Ascending aorta (tissue), 2 donors: ENCODE measurements around the gene CRK. TPM values are rescaled to one million over a fixed set of nuclear protein-coding genes. Genes with fewer than 3 reads are reported as not detected.
A peak's percentile ranks its signal among the peaks of the same experiment; 100 is the strongest.

Experiments used
- DNase-seq, 2 donors: peaks; one replicate each; pipeline ENCODE4 v3.0.0-alpha.2; 2019; ENCODE audit warnings: low spot score in 2 of 2
- H3K27ac ChIP-seq, 2 donors: fragments of 200-600 bp; sonication (generic); one replicate each; pipeline ENCODE4 v1.5.1; 2016 to 2017; ENCODE audit warnings: mild to moderate bottlenecking in 1 of 2
- H3K27me3 ChIP-seq: fragments of 200-600 bp; sonication (generic); one replicate; pipeline ENCODE4 v1.5.1; 2017
- H3K36me3 ChIP-seq, 2 donors: fragments of 200-600 bp; sonication (generic); one replicate each; pipeline ENCODE4 v1.5.1; 2016
- H3K4me1 ChIP-seq, 2 donors: fragments of 200-600 bp; sonication (generic); one replicate each; pipeline ENCODE4 v1.5.1; 2016 to 2017; ENCODE audit warnings: mild to moderate bottlenecking in 1 of 2
- H3K4me3 ChIP-seq, 2 donors: fragments of 200-600 bp; sonication (generic); one replicate each; pipeline ENCODE4 v1.5.1; 2016 to 2017; ENCODE audit warnings: mild to moderate bottlenecking in 1 of 2
- H3K9me3 ChIP-seq, 2 donors: fragments of 200-600 bp; sonication (generic); one replicate each; pipeline ENCODE4 v1.5.1; 2016
- intact Hi-C: fragments of 100-400 bp; cut with DNase I; formaldehyde crosslinking; loops from one replicate; pipeline ENCODE4 v1.15.1; 2023
- total RNA-seq: library from RNA; depleted of rRNA; stranded (reverse); fragments of >200 nt; gene quantifications from one replicate; pipeline ENCODE4 v1.1.0, GENCODE V29; 2016
- TF ChIP-seq, protein P1 (sequence below), 3 experiments: fragments of 200-600 bp in 2 of 3; fragments of 450-650 bp in 1 of 3; sonication (generic) in 2 of 3; IDR thresholded peaks; one replicate each; pipeline ENCODE4 v1.5.1; 2016 to 2019; ENCODE audit warnings: antibody characterized with exemption in 3 of 3, mild to moderate bottlenecking in 1 of 3, moderate library complexity in 1 of 3

The CRK gene
- total RNA-seq, 1 donor from 2014 or later: 83.4 TPM

DNA sequence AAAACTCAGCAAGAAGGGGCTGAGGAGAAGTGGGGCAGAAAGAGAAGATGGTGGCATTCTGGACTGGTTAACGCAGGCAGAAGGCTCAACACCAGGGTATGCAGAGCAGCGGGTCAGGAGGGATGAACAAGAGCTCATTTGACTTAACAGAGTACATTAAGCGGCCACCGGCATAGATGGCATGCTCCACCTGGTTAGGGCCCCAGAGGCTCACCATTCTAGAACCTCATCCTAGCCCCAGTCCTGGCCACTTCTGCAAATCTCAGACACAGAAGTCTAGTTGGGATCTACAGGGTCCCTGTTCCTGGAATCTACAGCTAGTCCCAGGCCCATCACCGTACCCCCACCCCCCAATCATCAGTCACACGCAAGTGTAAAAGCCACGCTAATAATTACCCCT, 38.2 kb upstream of the CRK start:
- H3K9me3 ChIP-seq: no peaks in the 10 kb centered on the region
- H3K4me1 ChIP-seq: peaks cover 29 to 50% of the 10 kb centered on the region in 2 donors
- H3K27ac ChIP-seq: peak overlapping the region; percentile 95 to 99
- peaks cover 15 to 32% of the 10 kb centered on the region in 2 donors for H3K36me3 ChIP-seq
- TF ChIP-seq, protein P1, sequence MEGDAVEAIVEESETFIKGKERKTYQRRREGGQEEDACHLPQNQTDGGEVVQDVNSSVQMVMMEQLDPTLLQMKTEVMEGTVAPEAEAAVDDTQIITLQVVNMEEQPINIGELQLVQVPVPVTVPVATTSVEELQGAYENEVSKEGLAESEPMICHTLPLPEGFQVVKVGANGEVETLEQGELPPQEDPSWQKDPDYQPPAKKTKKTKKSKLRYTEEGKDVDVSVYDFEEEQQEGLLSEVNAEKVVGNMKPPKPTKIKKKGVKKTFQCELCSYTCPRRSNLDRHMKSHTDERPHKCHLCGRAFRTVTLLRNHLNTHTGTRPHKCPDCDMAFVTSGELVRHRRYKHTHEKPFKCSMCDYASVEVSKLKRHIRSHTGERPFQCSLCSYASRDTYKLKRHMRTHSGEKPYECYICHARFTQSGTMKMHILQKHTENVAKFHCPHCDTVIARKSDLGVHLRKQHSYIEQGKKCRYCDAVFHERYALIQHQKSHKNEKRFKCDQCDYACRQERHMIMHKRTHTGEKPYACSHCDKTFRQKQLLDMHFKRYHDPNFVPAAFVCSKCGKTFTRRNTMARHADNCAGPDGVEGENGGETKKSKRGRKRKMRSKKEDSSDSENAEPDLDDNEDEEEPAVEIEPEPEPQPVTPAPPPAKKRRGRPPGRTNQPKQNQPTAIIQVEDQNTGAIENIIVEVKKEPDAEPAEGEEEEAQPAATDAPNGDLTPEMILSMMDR (IDR thresholded peaks at IDR 0.05): no peak
- H3K27me3 ChIP-seq: no peaks in the 10 kb centered on the region
- DNase-seq: no peak
- intact Hi-C loops: no loop called here
- H3K4me3 ChIP-seq: no peak overlapping the region

DNA sequence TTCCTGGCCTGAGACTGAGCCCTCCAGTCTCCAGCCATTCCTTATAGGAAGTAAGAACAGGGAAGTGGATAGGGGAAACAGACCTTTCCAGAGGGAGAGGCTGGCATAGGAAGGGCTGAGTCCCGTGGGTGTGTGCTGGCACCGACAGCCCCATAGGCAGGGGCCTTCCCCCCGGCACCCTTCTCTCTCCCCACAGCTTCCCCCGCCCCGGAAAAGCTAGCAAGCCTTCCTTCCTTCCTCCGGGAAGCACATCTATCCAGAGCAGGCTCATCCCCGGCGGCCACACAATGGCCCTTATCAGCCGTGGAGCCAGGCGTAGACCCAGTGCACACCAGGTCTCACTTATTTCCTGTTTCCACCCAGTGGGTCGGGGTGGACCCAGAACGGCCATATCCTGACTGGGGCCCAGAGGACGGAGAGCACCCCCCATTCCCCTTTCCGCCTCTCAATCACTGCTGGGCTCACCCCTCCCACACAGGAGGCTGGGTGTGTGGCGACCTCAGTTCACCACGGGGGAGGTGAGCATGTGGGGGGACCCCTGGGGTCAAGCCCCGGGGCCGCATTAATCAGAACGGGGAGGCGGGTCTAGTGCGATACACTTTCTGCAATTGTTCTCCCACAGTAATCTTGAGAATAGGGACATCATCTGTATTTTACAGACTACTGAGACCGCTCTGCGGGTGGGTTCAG, 37.4 kb upstream of the CRK start:
- Histone ChIP-seq H3K27me3 (no peaks in the 10 kb centered on the region), H3K36me3 (peaks cover 15 to 26% of the 10 kb centered on the region in 2 donors), H3K4me3 (no peak overlapping the region), H3K9me3 (no peaks in the 10 kb centered on the region), H3K4me1 (peaks cover 29 to 58% of the 10 kb centered on the region in 2 donors), H3K27ac (peak overlapping the region; percentile 95 to 99)
- no peak for DNase-seq
- TF ChIP-seq, protein P1 (IDR thresholded peaks at IDR 0.05): no peak
- intact Hi-C loops: no loop called here

DNA sequence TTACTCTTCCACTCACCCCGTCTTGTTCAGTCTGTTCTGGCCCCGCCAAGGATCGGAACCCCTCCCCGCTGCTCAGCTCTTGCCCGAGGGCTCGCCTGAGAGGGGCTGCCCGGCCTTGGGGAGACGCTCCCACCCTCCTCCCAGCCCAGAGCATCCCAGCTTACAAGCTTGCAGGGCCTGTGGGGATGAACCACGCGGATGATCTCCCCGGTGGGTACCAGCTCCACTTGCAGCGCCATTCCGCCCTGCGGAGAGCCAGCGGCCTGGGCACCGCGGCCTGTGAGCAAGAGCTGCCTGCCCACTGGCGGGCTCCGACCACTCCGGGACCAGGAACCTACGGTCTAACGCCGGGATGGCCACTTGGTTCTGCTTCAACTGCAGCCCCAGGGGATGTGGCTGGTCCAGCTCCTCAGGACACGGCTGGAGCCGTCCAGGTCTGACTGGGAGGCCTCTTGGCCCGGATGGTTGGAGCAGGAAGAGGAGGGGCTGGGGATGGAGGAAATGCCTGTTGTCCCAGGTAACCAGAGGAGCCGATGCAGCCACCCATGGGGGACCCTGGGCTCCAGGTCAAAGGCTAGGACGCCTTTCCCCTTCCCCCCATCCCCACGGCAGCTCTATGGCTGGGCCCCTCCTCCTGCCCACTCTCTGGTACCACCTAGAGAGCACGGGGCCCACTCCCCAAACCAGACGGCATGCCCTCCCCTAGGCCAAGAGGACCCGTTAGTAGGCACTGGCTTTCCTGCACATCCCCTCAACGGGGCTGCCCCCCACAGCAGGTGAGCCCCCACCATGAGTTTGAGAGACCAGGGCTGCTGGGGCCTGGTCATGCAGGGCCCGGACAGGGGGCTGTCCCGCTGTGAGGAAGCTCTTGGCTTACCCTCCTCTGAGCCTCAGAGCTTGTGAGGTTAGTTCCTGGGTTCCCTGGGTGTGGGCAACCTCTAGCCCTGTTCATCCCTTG, 36.5 kb upstream of the CRK start, which contains the start of gene MYO1C:
MYO1C (minus strand) TSS at position 438 of the 958 bp plus-strand sequence; CDS start at position 239, 199 bp downstream.
- TF ChIP-seq, protein P1 (IDR thresholded peaks at IDR 0.05): no peak
- peaks cover 31 to 63% of the 10 kb centered on the region in 2 donors for H3K4me1 ChIP-seq
- H3K36me3 ChIP-seq: peaks cover 8 to 18% of the 10 kb centered on the region in 2 donors
- H3K27ac ChIP-seq: peak within 1 kb of the TSS; percentile 95 to 99
- no peaks in the 10 kb centered on the region for H3K27me3 ChIP-seq
- peak within 1 kb of the TSS; percentile 79 to 82 for H3K4me3 ChIP-seq
- intact Hi-C loops: no loop called here
- no peaks in the 10 kb centered on the region for H3K9me3 ChIP-seq
- DNase-seq: no peak

DNA sequence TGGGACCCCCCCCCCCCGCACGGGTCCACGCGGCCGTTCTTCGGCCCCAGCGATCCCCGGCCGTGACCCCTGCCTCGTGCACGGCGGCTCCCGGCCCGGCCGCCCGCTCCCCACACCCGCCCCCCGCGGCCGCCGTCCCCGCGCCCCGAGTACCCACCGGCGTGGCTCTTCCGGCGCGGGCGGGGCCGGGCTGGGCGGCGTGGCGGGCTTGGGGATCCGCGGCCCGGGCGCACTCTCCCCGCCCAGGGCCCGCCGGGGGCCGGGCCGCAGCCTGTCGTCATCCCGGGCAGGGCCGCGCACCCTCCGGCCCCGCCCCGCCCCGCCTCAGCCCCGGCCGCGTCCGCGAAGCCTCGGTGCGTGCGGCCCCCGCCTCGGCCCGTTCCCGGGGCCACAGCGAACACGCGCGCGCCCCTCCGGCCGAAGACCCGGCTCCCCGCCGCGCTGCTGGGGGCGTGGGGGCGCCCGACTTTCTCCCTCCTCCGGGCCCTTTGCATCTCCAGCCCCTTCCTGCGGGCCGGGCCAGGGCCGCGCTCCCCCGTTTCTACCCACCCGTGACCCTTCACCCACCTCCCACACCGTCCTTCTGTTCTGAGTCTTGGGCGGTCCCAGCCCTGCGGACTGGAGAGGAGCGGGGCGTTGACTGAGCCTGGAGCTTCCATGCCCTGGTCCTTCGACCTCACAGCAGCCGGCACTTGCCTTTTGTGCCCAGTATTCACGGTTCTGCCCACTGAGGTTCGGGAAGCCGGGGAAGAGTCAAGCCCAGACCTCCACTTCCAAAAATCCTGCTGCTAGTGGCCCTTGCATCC, 35.6 kb upstream of the CRK start:
- Histone ChIP-seq H3K4me1 (peaks cover 34 to 72% of the 10 kb centered on the region in 2 donors), H3K27ac (peak overlapping the region; percentile 95 to 99), H3K27me3 (no peaks in the 10 kb centered on the region), H3K36me3 (peaks cover 6 to 9% of the 10 kb centered on the region in 2 donors), H3K4me3 (peak overlapping the region; percentile 79 to 82), H3K9me3 (no peaks in the 10 kb centered on the region)
- TF ChIP-seq, protein P1 (IDR thresholded peaks at IDR 0.05): no peak
- intact Hi-C loops: loop anchor here (1.0 kb wide), 1 partner anchor 35 kb away; the partner anchor contains the start of gene CRK
- peak in 1 of 2 donors; percentile 81 for DNase-seq
